HepG2 (cell line): ENCODE results near the gene DHX32. TPM values are rescaled to one million over a fixed set of nuclear protein-coding genes. Genes with fewer than 3 reads are reported as not detected.

ENCODE experiments used
- CBX1 ChIP-seq: IDR thresholded peaks from one replicate; pipeline ENCODE4 v1.6.1; 2016; ENCODE audit warnings: antibody characterized with exemption, low read depth
- CEBPG ChIP-seq: IDR thresholded peaks from 2 replicates; pipeline ENCODE4 v1.6.1; 2016
- ERF ChIP-seq: IDR thresholded peaks from 2 replicates; pipeline ENCODE4 v1.6.1; 2018; ENCODE audit warnings: missing biosample characterization, missing genetic modification reagents
- FOXK1 ChIP-seq: sonication (generic); formaldehyde crosslinking; IDR thresholded peaks from 2 replicates; pipeline ENCODE4 v1.4.0; 2020; ENCODE audit warnings: low read depth, missing genetic modification reagents, borderline replicate concordance
- HNF4A ChIP-seq: sonication (generic); formaldehyde crosslinking; IDR thresholded peaks from 2 replicates; pipeline ENCODE4 v1.4.0; 2020; ENCODE audit warnings: missing genetic modification reagents
- MED1 ChIP-seq: sonication (generic); formaldehyde crosslinking; IDR thresholded peaks from 2 replicates; pipeline ENCODE4 v1.4.0; 2020; ENCODE audit warnings: missing genetic modification reagents
- PHF21A ChIP-seq: sonication (generic); formaldehyde crosslinking; IDR thresholded peaks from 2 replicates; pipeline ENCODE4 v1.5.0; 2020; ENCODE audit warnings: mild to moderate bottlenecking, missing genetic modification reagents
- SOX6 ChIP-seq, 2 experiments: fragments of 450-650 bp in 1 of 2; sonication (generic) in 1 of 2; formaldehyde crosslinking in 1 of 2; IDR thresholded peaks; 2 replicates each; pipeline versions ENCODE4 v1.4.0 to v1.6.1; 2017 to 2020; ENCODE audit warnings: antibody characterized with exemption in 1 of 2, mild to moderate bottlenecking in 1 of 2, missing genetic modification reagents in 1 of 2
- ZFY ChIP-seq: sonication (generic); formaldehyde crosslinking; IDR thresholded peaks from 2 replicates; pipeline ENCODE4 v1.4.0; 2020; ENCODE audit warnings: missing genetic modification reagents
- ZNF292 ChIP-seq: sonication (generic); formaldehyde crosslinking; IDR thresholded peaks from 2 replicates; pipeline ENCODE4 v1.8.1; 2022; ENCODE audit warnings: mild to moderate bottlenecking, low read depth, missing genetic modification reagents, borderline replicate concordance
- ZNF564 ChIP-seq: sonication (generic); formaldehyde crosslinking; IDR thresholded peaks from 2 replicates; pipeline ENCODE4 v1.8.1; 2023; ENCODE audit warnings: mild to moderate bottlenecking, missing genetic modification reagents
- polyA plus RNA-seq, 8 experiments: library from polyadenylated mRNA; depleted of rRNA in 3 of 8; stranded (reverse) in 7 of 8; unstranded in 1 of 8; fragments of >200 nt; fragmentation: Illumina TruSeq in 4 of 8; extraction: Trizol in 4 of 8; gene quantifications; 2 replicates each; pipeline versions ENCODE4 v1.2.1 to v1.2.3, GENCODE V29; 2011 to 2016; ENCODE audit warnings: low read depth in 4 of 8, missing spikeins in 1 of 8, mixed read lengths in 1 of 8; ENCODE audit not compliant: insufficient read depth in 1 of 8
- total RNA-seq, 5 experiments: library from RNA; depleted of rRNA; stranded (reverse); fragments of >200 nt; fragmentation: Illumina TruSeq; extraction: Trizol; gene quantifications; 2 replicates each; pipeline ENCODE4 v1.2.3, GENCODE V29; 2016; ENCODE audit warnings: low read depth in 1 of 5
- TF ChIP-seq, protein P1 (sequence below): sonication (generic); formaldehyde crosslinking; IDR thresholded peaks from 2 replicates; pipeline ENCODE4 v1.5.0; 2020; ENCODE audit warnings: missing genetic modification reagents
- TF ChIP-seq, protein P2 (sequence below): IDR thresholded peaks from 2 replicates; pipeline ENCODE4 v1.4.0; 2020; ENCODE audit warnings: mild to moderate bottlenecking, missing genetic modification reagents
- TF ChIP-seq, protein P3 (sequence below): sonication (generic); formaldehyde crosslinking; IDR thresholded peaks from 2 replicates; pipeline ENCODE4 v1.4.0; 2020; ENCODE audit warnings: missing genetic modification reagents
- TF ChIP-seq, protein P4 (sequence below): fragments of 450-650 bp; IDR thresholded peaks from 2 replicates; pipeline ENCODE4 v1.6.1; 2017

DHX32 gene
- total and polyA plus RNA-seq, 2 of the 13 experiments (the other 11 are each of a cell fraction or from before 2014, with no cell fraction given): 15.5 to 16.5 TPM

DNA sequence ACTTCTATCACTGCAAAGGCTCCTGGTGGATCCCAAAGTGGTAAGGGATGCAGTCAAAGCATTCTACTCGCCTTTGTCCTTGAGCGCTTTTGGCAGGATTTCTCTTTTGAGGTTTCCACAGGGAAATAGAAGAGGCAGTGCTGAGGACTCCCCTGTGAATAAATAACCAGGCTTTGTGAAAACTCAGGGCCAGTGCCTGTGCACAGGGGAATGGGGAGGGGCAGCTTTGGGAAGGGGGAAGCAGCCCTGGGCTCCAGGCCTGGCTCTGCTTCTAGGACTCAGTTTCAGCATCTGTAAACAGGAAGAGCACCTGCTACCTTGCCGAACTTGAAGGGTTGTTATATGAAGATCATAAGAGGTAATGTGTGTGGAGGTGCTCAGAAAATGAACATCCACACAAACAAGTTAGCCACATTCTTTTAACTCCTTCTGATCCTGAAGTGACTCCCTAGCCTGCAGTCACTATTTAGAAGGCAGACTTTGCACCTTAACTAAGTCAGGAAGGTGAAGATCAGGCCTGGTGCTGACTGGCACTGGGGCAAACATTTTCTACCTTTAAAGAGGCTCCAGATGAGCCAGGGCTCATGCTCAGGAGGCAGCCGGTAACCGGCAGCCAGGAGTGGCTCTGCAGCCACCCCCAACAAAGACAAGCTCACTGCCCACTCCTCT lies 83.0 kb downstream of the DHX32 start (continued):
- TF ChIP-seq, protein P1, sequence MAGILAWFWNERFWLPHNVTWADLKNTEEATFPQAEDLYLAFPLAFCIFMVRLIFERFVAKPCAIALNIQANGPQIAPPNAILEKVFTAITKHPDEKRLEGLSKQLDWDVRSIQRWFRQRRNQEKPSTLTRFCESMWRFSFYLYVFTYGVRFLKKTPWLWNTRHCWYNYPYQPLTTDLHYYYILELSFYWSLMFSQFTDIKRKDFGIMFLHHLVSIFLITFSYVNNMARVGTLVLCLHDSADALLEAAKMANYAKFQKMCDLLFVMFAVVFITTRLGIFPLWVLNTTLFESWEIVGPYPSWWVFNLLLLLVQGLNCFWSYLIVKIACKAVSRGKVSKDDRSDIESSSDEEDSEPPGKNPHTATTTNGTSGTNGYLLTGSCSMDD (CRISPR knock-in tag): no peak
- TF ChIP-seq SOX6 (IDR thresholded peaks at IDR 0.05): no peak
- TF ChIP-seq SOX6 (CRISPR knock-in tag; IDR thresholded peaks at IDR 0.05): peak; percentile 28; the same call in 1 of the 2 replicates
- no peak for TF ChIP-seq CBX1
- TF ChIP-seq, protein P2, sequence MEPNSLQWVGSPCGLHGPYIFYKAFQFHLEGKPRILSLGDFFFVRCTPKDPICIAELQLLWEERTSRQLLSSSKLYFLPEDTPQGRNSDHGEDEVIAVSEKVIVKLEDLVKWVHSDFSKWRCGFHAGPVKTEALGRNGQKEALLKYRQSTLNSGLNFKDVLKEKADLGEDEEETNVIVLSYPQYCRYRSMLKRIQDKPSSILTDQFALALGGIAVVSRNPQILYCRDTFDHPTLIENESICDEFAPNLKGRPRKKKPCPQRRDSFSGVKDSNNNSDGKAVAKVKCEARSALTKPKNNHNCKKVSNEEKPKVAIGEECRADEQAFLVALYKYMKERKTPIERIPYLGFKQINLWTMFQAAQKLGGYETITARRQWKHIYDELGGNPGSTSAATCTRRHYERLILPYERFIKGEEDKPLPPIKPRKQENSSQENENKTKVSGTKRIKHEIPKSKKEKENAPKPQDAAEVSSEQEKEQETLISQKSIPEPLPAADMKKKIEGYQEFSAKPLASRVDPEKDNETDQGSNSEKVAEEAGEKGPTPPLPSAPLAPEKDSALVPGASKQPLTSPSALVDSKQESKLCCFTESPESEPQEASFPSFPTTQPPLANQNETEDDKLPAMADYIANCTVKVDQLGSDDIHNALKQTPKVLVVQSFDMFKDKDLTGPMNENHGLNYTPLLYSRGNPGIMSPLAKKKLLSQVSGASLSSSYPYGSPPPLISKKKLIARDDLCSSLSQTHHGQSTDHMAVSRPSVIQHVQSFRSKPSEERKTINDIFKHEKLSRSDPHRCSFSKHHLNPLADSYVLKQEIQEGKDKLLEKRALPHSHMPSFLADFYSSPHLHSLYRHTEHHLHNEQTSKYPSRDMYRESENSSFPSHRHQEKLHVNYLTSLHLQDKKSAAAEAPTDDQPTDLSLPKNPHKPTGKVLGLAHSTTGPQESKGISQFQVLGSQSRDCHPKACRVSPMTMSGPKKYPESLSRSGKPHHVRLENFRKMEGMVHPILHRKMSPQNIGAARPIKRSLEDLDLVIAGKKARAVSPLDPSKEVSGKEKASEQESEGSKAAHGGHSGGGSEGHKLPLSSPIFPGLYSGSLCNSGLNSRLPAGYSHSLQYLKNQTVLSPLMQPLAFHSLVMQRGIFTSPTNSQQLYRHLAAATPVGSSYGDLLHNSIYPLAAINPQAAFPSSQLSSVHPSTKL (CRISPR knock-in tag): peak; percentile 65
- TF ChIP-seq, protein P3, sequence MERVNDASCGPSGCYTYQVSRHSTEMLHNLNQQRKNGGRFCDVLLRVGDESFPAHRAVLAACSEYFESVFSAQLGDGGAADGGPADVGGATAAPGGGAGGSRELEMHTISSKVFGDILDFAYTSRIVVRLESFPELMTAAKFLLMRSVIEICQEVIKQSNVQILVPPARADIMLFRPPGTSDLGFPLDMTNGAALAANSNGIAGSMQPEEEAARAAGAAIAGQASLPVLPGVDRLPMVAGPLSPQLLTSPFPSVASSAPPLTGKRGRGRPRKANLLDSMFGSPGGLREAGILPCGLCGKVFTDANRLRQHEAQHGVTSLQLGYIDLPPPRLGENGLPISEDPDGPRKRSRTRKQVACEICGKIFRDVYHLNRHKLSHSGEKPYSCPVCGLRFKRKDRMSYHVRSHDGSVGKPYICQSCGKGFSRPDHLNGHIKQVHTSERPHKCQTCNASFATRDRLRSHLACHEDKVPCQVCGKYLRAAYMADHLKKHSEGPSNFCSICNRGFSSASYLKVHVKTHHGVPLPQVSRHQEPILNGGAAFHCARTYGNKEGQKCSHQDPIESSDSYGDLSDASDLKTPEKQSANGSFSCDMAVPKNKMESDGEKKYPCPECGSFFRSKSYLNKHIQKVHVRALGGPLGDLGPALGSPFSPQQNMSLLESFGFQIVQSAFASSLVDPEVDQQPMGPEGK (CRISPR knock-in tag): peak; percentile 66
- TF ChIP-seq HNF4A: peak; percentile 58
- TF ChIP-seq CEBPG: no peak
- TF ChIP-seq PHF21A (CRISPR knock-in tag): peak; percentile 75
- 0 out of 2 replicates have a peak, but pooled peaks have one; percentile 42 for TF ChIP-seq ZNF564
- TF ChIP-seq, protein P4, sequence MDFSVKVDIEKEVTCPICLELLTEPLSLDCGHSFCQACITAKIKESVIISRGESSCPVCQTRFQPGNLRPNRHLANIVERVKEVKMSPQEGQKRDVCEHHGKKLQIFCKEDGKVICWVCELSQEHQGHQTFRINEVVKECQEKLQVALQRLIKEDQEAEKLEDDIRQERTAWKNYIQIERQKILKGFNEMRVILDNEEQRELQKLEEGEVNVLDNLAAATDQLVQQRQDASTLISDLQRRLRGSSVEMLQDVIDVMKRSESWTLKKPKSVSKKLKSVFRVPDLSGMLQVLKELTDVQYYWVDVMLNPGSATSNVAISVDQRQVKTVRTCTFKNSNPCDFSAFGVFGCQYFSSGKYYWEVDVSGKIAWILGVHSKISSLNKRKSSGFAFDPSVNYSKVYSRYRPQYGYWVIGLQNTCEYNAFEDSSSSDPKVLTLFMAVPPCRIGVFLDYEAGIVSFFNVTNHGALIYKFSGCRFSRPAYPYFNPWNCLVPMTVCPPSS: no peak
- peak; percentile 21; the same call in 1 of the 2 replicates for TF ChIP-seq MED1 (CRISPR knock-in tag)
- TF ChIP-seq FOXK1 (CRISPR knock-in tag): peak; percentile 36; the same call in 1 of the 2 replicates
- peak; percentile 49; the same call in 1 of the 2 replicates for TF ChIP-seq ZFY (CRISPR knock-in tag)
- TF ChIP-seq ZNF292 (CRISPR knock-in tag): peak; percentile 44; the same call in 1 of the 2 replicates
- TF ChIP-seq ERF: 0 out of 2 replicates have a peak, but pooled peaks have one; percentile 31
- TF ChIP-seq, all 625 proteins: peak for 57
